K562 (cell line): Measurements from ENCODE around the gene FLT1. TPM values are rescaled to one million over a fixed set of nuclear protein-coding genes. Genes with fewer than 3 reads are reported as not detected.

Experiments used
- ATAC-seq: fragments of 200-7000 bp; cut with Tn5 transposase; 3 replicates; pipeline ENCODE4 v1.9.1; 2020; ENCODE audit warnings: moderate library complexity
- BruUV-seq: library from RNA; stranded (reverse); fragments of 400-500 nt; replicated peaks from 2 replicates; lab custom pipeline; 2021; lab: Mats Ljungman, UMichigan
- CTCF ChIA-PET: fragments of 300-600 bp; formaldehyde crosslinking; extraction: SDS; loops from one replicate; lab custom pipeline; 2021; ENCODE audit warnings: low intra/inter-chr PET ratio; lab: Yijun Ruan, JAX
- POLR2A ChIA-PET: fragments of 300-600, 350-650 bp; sonication (Branson Sonifier 250); formaldehyde crosslinking; extraction: SDS; loops from one replicate; lab custom pipeline; 2021; ENCODE audit warnings: antibody characterized with exemption, inconsistent platforms; lab: Yijun Ruan, JAX
- DNase-seq, 4 experiments: peaks; one replicate each; pipeline versions ENCODE4 v3.0.0 to v3.0.0-alpha.2; 2011 to 2018; ENCODE audit warnings: low spot score in 3 of 4, mixed read lengths in 3 of 4; ENCODE audit errors: extremely low read depth in 1 of 4
- FAIRE-seq: peaks from 2 replicates; lab custom pipeline; 2011; peaks lifted over from hg19 to GRCh38; lab: Jason Lieb, UNC
- H2AFZ ChIP-seq: 2 replicates; pipeline ENCODE4 v1.6.0; 2011; ENCODE audit warnings: low read depth, low read length, control low read depth, inconsistent platforms
- H3K27ac ChIP-seq: fragments of 200-600 bp; 3 replicates; pipeline ENCODE4 v1.8.0; 2011; ENCODE audit warnings: low read depth, mild to moderate bottlenecking, control low read depth, inconsistent platforms, low read length, moderate library complexity, mixed read lengths; ENCODE audit errors: extremely low read depth
- H3K27me3 ChIP-seq, 2 experiments: fragments of 300-600 bp in 1 of 2; 2 replicates in 1 of 2; 3 replicates in 1 of 2; pipeline versions ENCODE4 v1.6.0 to v1.8.0; 2011; ENCODE audit warnings: inconsistent platforms in 2 of 2, low read length in 2 of 2, mild to moderate bottlenecking in 1 of 2, mixed read lengths in 1 of 2, moderate library complexity in 1 of 2; ENCODE audit not compliant: control insufficient read depth in 2 of 2, insufficient read depth in 2 of 2
- H3K36me3 ChIP-seq: fragments of 300-600 bp; 3 replicates; pipeline ENCODE4 v1.8.0; 2011; ENCODE audit warnings: mild to moderate bottlenecking, low read length, inconsistent platforms; ENCODE audit not compliant: control insufficient read depth, insufficient read depth
- H3K4me1 ChIP-seq, 2 experiments: fragments of 200-600 bp in 1 of 2; replicated peaks in 1 of 2; 2 replicates in 1 of 2; 3 replicates in 1 of 2; pipeline versions ENCODE4 v1.5.1 to v1.8.0; 2011; ENCODE audit warnings: inconsistent platforms in 2 of 2, low read length in 2 of 2, mild to moderate bottlenecking in 1 of 2, mixed read lengths in 1 of 2, moderate library complexity in 1 of 2; ENCODE audit not compliant: control insufficient read depth in 2 of 2, insufficient read depth in 2 of 2
- H3K4me2 ChIP-seq: 2 replicates; pipeline ENCODE4 v1.6.1; 2011; ENCODE audit warnings: low read length, control low read depth, inconsistent platforms, mixed read lengths; ENCODE audit not compliant: insufficient read depth
- H3K4me3 ChIP-seq: fragments of 200-600 bp; sonication (generic), shearing (Covaris generic); 2 replicates; pipeline ENCODE4 v1.5.1; 2016; ENCODE audit warnings: control low read depth, inconsistent platforms
- H3K79me2 ChIP-seq: fragments of 200-600 bp; 3 replicates; pipeline ENCODE4 v1.8.0; 2011; ENCODE audit warnings: low read length, inconsistent platforms; ENCODE audit not compliant: control insufficient read depth, insufficient read depth
- H3K9ac ChIP-seq, 2 experiments: 2 replicates each; pipeline versions ENCODE4 v1.6.0 to v1.6.1; 2011; ENCODE audit warnings: low read depth in 2 of 2, low read length in 2 of 2, control low read depth in 1 of 2, inconsistent platforms in 1 of 2, mild to moderate bottlenecking in 1 of 2, mixed read lengths in 1 of 2; ENCODE audit not compliant: insufficient read depth in 1 of 2
- H3K9me1 ChIP-seq: one replicate; pipeline ENCODE4 v1.6.0; 2011; ENCODE audit warnings: inconsistent platforms, mild to moderate bottlenecking, low read length, moderate library complexity; ENCODE audit not compliant: control insufficient read depth, insufficient read depth
- H3K9me3 ChIP-seq: replicated peaks from 2 replicates; pipeline ENCODE4 v1.5.1; 2011; ENCODE audit warnings: low read depth, low read length, inconsistent platforms; ENCODE audit not compliant: control insufficient read depth, insufficient read depth
- H4K20me1 ChIP-seq: replicated peaks from 2 replicates; pipeline ENCODE4 v1.6.1; 2011; ENCODE audit warnings: low read length, inconsistent platforms, mixed read lengths; ENCODE audit not compliant: control insufficient read depth, insufficient read depth
- CHD7 ChIP-seq: fragments of 200-600 bp; sonication (generic); IDR thresholded peaks from one replicate; pipeline ENCODE4 v1.6.1; 2012; ENCODE audit warnings: mild to moderate bottlenecking, low read depth, low read length, inconsistent platforms
- KDM1A ChIP-seq, 2 experiments: fragments of 450-650 bp; IDR thresholded peaks; 2 replicates each; pipeline ENCODE4 v1.6.1; 2016; ENCODE audit warnings: mild to moderate bottlenecking in 2 of 2
- SAFB ChIP-seq: fragments of 200-400 bp; formaldehyde crosslinking; IDR thresholded peaks from 2 replicates; pipeline ENCODE4 v1.6.1; 2017; ENCODE audit warnings: low read depth, low read length, borderline replicate concordance
- ZFP36 ChIP-seq: fragments of 150-350 bp; IDR thresholded peaks from 2 replicates; pipeline ENCODE4 v1.6.1; 2018; ENCODE audit warnings: low read length, low read depth; ENCODE audit not compliant: partially characterized antibody
- WGBS: fragments of 100-300 bp; shearing (Covaris generic); methylation state at CpG from one replicate; pipeline ENCODE4 v1.1.6; 2016; ENCODE audit warnings: low coverage, mixed read lengths; ENCODE audit not compliant: insufficient coverage; ENCODE audit errors: missing lambda C conversion rate; 5-methylcytosine and 5-hydroxymethylcytosine counted together
- in situ Hi-C: fragments of 300-500 bp; cut with MboI; formaldehyde crosslinking; loops from 4 replicates; pipeline ENCODE4 v1.15.0; 2018; ENCODE audit warnings: inconsistent platforms, mixed read lengths
- intact Hi-C: fragments of 100-400 bp; cut with micrococcal nuclease; formaldehyde crosslinking; loops from 2 replicates; pipeline ENCODE4 v1.14.2; 2022
- polyA plus RNA-seq, 8 experiments: library from polyadenylated mRNA; depleted of rRNA in 4 of 8; stranded (reverse) in 5 of 8; unstranded in 3 of 8; fragments of >200 nt; fragmentation: Nextera tagmentation in 2 of 8; fragmentation: Illumina TruSeq in 1 of 8; extraction: Ambion mirVana in 2 of 8; extraction: Trizol in 1 of 8; gene quantifications; 2 replicates each; pipeline versions ENCODE4 v1.2.1 to v1.2.3, GENCODE V29; 2011 to 2014; ENCODE audit warnings: inconsistent platforms in 1 of 8, missing spikeins in 1 of 8
- total RNA-seq, 7 experiments: library from RNA; depleted of rRNA in 6 of 7; stranded (reverse); fragments of >200 nt in 6 of 7; fragmentation: Illumina TruSeq in 2 of 7; extraction: Trizol in 2 of 7; gene quantifications; 2 replicates each; pipeline versions ENCODE4 v1.2.1 to v1.2.3, GENCODE V29; 2011 to 2021; ENCODE audit warnings: low replicate concordance in 1 of 7

FLT1 gene
- total and polyA plus RNA-seq, 9 of the 15 experiments (the other 6 are each of a cell fraction or from before 2014, with no cell fraction given): 0.01 to 2.0 (median 0.22) TPM

DNA sequence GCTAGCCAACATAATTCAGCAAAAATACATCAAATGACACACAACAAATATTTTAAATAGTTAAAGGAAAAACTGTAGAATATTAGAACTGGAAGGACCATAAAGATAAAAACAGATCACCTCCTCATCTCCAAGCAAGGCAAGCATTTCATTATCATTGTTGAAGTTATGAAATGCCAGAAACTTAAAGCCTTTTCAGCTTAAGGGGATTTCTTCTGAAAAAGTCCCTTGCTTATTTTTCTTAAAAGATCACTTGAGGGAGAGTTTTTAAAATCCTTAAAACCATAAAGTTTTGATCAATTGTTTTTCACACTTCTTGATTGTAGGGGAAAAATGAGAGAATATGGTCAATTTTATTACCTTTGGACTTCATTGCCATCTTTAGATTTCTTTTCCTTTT lies 37.4 kb downstream of the FLT1 start:
- ChIA-PET CTCF (no interaction called here), POLR2A (interaction anchor here (1.2 kb wide), 1 partner anchor 133 kb away, joined by 3 read pairs; no protein-coding TSS in a partner anchor)
- Histone ChIP-seq H3K79me2 (no peaks in the 10 kb centered on the region), H3K27me3 (no peaks in the 10 kb centered on the region; a peak in 1 of 5 replicates), H3K9me3 (no peaks in the 10 kb centered on the region), H3K36me3 (no peaks in the 10 kb centered on the region), H4K20me1 (no peaks in the 10 kb centered on the region), H3K27ac (no peak overlapping the region), H3K9me1 (no peaks in the 10 kb centered on the region), H3K4me2 (no peak overlapping the region), H3K4me1 (no peaks in the 10 kb centered on the region)
- no peak for ATAC-seq
- no peak for DNase-seq
- TF ChIP-seq ZFP36: no peak
- TF ChIP-seq, all 486 proteins: peak for 0
- intact Hi-C loops: loop anchor here (5.0 kb wide), 1 partner anchor 50 kb away; no protein-coding TSS in a partner anchor
- H2AFZ ChIP-seq: no peak overlapping the region
- no peak overlapping the region for H3K4me3 ChIP-seq
- FAIRE-seq: no peak
- no TSS peak for BruUV-seq
- in situ Hi-C loops: no loop called here
- H3K9ac ChIP-seq: no peak overlapping the region

- intact Hi-C loops (loop anchor here (5.0 kb wide), 1 partner anchor 48 kb away; no protein-coding TSS in a partner anchor), in situ Hi-C loops (no loop called here)
- Histone ChIP-seq H3K9me1 (no peaks in the 10 kb centered on the region), H3K4me3 (no peak overlapping the region), H3K36me3 (no peaks in the 10 kb centered on the region), H3K27me3 (no peaks in the 10 kb centered on the region), H3K79me2 (no peaks in the 10 kb centered on the region), H3K9ac (no peak overlapping the region), H4K20me1 (no peaks in the 10 kb centered on the region), H3K27ac (no peak overlapping the region), H3K9me3 (no peaks in the 10 kb centered on the region), H2AFZ (no peak overlapping the region), H3K4me2 (no peak overlapping the region), H3K4me1 (peaks cover 0 to 6% of the 10 kb centered on the region in 2 experiments; a peak in 2 of 5 replicates)
- BruUV-seq: no TSS peak
- FAIRE-seq (no peak), ATAC-seq (no peak), DNase-seq (no peak)
- POLR2A ChIA-PET: no interaction called here
- CTCF ChIA-PET: no interaction called here
- WGBS: 9% methylated on average over 3 of the region's 3 CpGs
- TF ChIP-seq CHD7: no peak
- no peak for TF ChIP-seq KDM1A (IDR thresholded peaks at IDR 0.05)
- no peak for TF ChIP-seq SAFB
These were observed 39.2 kb downstream of the FLT1 start for GRCh38 chr13:28455580-28456194.
